ENCODE results near the gene RCC2.

GRCh38 chr1:17440827-17441168 lies 1.3 kb upstream of the RCC2 start:
- no peak for TF ChIP-seq CTCF (IDR thresholded peaks at IDR 0.05)
- no peak for TF ChIP-seq POLR2A (IDR thresholded peaks at IDR 0.05)
- no peak for TF ChIP-seq EP300 (IDR thresholded peaks at IDR 0.05)

All from ovary (tissue), 3 donors.